Measurements from ENCODE around the gene KATNA1. TPM values are rescaled to one million over a fixed set of nuclear protein-coding genes. Genes with fewer than 3 reads are reported as not detected.

The KATNA1 gene
- total RNA-seq, 2 donors from 2014 or later = 4.3 to 8.8 TPM

DNA sequence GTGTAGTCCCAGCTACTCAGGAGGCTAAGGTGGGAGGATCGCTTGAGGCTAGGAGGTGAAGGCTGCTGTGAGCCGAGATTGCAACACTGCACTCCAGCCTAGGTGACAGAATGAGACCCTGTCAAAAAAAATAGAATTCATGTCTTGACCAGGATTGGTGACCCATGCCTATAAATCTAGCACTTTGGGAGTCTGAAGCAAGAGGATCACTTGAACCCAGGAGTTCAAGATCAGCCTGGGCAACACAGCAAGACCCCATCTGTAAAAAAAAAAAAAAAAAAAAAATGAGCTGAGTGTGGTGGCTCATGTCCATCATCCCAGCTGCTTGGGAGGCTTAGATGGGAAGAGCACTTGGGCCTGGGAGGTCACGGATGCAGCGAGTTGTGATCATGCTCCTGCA, 48.0 kb downstream of the KATNA1 start:
- no peak for DNase-seq
- no peaks in the 10 kb centered on the region for H3K4me1 ChIP-seq
- no peak for ATAC-seq
- no peaks in the 10 kb centered on the region for H3K36me3 ChIP-seq (replicated peaks in 1 of 2; ENCODE audit: insufficient read depth in 1 of 2, low read depth in 2 of 2)
- H3K27ac ChIP-seq = no peak overlapping the region
- no peaks in the 10 kb centered on the region for H3K27me3 ChIP-seq
- H3K9me3 ChIP-seq = no peaks in the 10 kb centered on the region
- H3K4me3 ChIP-seq = no peak overlapping the region
- WGBS, 2 donors = 100% methylated on average over 4 of the region's 4 CpGs
- intact Hi-C loops (cut with DNase I) = no loop called here
- TF ChIP-seq, protein P1, sequence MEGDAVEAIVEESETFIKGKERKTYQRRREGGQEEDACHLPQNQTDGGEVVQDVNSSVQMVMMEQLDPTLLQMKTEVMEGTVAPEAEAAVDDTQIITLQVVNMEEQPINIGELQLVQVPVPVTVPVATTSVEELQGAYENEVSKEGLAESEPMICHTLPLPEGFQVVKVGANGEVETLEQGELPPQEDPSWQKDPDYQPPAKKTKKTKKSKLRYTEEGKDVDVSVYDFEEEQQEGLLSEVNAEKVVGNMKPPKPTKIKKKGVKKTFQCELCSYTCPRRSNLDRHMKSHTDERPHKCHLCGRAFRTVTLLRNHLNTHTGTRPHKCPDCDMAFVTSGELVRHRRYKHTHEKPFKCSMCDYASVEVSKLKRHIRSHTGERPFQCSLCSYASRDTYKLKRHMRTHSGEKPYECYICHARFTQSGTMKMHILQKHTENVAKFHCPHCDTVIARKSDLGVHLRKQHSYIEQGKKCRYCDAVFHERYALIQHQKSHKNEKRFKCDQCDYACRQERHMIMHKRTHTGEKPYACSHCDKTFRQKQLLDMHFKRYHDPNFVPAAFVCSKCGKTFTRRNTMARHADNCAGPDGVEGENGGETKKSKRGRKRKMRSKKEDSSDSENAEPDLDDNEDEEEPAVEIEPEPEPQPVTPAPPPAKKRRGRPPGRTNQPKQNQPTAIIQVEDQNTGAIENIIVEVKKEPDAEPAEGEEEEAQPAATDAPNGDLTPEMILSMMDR (IDR thresholded peaks at IDR 0.05) = no peak
- no peak for TF ChIP-seq POLR2A (IDR thresholded peaks at IDR 0.05)

DNA sequence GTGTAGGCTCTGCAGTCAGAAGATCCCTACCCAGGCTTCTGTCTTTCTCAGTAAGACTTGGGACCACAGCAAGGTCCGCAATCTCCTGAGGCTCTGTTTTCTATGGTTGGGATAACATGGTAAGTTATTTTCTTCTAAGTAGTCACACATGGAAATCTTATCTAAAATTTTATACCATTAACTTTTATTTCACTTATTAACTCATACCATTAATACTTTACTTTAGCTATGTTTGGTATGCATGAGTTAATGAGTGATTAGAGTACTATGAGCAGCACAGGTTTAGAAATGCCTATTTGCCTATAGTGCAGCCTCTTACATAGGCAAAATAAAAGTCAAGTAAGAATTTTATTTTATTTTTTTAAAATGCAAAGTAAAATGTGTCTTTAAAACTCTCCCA, 55.1 kb downstream of the KATNA1 start:
- DNase-seq (no peak), ATAC-seq (peak; percentile 58)
- Histone ChIP-seq H3K4me3 (no peak overlapping the region), H3K27me3 (no peaks in the 10 kb centered on the region), H3K27ac (peak overlapping the region in 3 of 4 donors; percentile 10 to 55 (median 47)), H3K4me1 (peaks cover 14% of the 10 kb centered on the region), H3K36me3 (replicated peaks in 1 of 2; ENCODE audit: insufficient read depth in 1 of 2, low read depth in 2 of 2) (peaks cover 8 to 12% of the 10 kb centered on the region in 2 donors), H3K9me3 (no peaks in the 10 kb centered on the region)
- WGBS, 2 donors = 55 to 76% methylated on average over 1 of the region's 1 CpG
- intact Hi-C loops (cut with DNase I) = no loop called here
- no peak for TF ChIP-seq POLR2A (IDR thresholded peaks at IDR 0.05)
- TF ChIP-seq, protein P1 (IDR thresholded peaks at IDR 0.05) = no peak

- peaks cover 8 to 12% of the 10 kb centered on the region in 2 donors for H3K36me3 ChIP-seq (replicated peaks in 1 of 2; ENCODE audit: insufficient read depth in 1 of 2, low read depth in 2 of 2)
- no peaks in the 10 kb centered on the region for H3K27me3 ChIP-seq
- DNase-seq (no peak), ATAC-seq (no peak)
- 89 to 95% methylated on average over 2 of the region's 2 CpGs for WGBS, 2 donors
- H3K4me3 ChIP-seq = no peak overlapping the region
- H3K27ac ChIP-seq = peak overlapping the region in 2 of 4 donors; percentile 47 to 55
- intact Hi-C loops (cut with DNase I) = no loop called here
- H3K4me1 ChIP-seq = peaks cover 14% of the 10 kb centered on the region
- TF ChIP-seq, protein P1 (IDR thresholded peaks at IDR 0.05) = no peak
- no peak for TF ChIP-seq POLR2A (IDR thresholded peaks at IDR 0.05)
- no peaks in the 10 kb centered on the region for H3K9me3 ChIP-seq
These were observed 55.5 kb downstream of the KATNA1 start for GRCh38 chr6:149592983-149593382.

GRCh38 chr6:149586149-149586548, 62.4 kb downstream of the KATNA1 start:
- ATAC-seq (no peak), DNase-seq (no peak)
- Histone ChIP-seq H3K36me3 (replicated peaks in 1 of 2; ENCODE audit: insufficient read depth in 1 of 2, low read depth in 2 of 2) (peaks cover 3 to 7% of the 10 kb centered on the region in 2 donors), H3K27ac (no peak overlapping the region), H3K27me3 (no peaks in the 10 kb centered on the region), H3K4me1 (no peaks in the 10 kb centered on the region), H3K9me3 (no peaks in the 10 kb centered on the region), H3K4me3 (no peak overlapping the region)
- WGBS, 2 donors = 94 to 95% methylated on average over 2 of the region's 2 CpGs
- TF ChIP-seq POLR2A (IDR thresholded peaks at IDR 0.05) = no peak
- TF ChIP-seq, protein P1 (IDR thresholded peaks at IDR 0.05) = no peak
- intact Hi-C loops (cut with DNase I) = no loop called here

GRCh38 chr6:149581349-149581748, 67.2 kb downstream of the KATNA1 start:
- H3K4me3 ChIP-seq = no peak overlapping the region
- no peak for ATAC-seq
- WGBS, 2 donors = 93 to 97% methylated on average over 5 of the region's 5 CpGs
- no peak overlapping the region for H3K27ac ChIP-seq
- no peaks in the 10 kb centered on the region for H3K27me3 ChIP-seq
- TF ChIP-seq, protein P1 (IDR thresholded peaks at IDR 0.05) = no peak
- no peak for TF ChIP-seq POLR2A (IDR thresholded peaks at IDR 0.05)
- H3K4me1 ChIP-seq = no peaks in the 10 kb centered on the region
- peaks cover 0 to 13% of the 10 kb centered on the region in 2 donors for H3K36me3 ChIP-seq (replicated peaks in 1 of 2; ENCODE audit: insufficient read depth in 1 of 2, low read depth in 2 of 2)
- intact Hi-C loops (cut with DNase I) = no loop called here
- H3K9me3 ChIP-seq = no peaks in the 10 kb centered on the region
- DNase-seq = no peak

All from body of pancreas (tissue), 4 donors.